ENCODE results near the gene UBALD1.

The UBALD1 gene

GRCh38 chr16:4646773-4647643 is 32.3 kb upstream of the UBALD1 start:
- no peak for TF ChIP-seq POLR2AphosphoS5 (IDR thresholded peaks at IDR 0.05; ENCODE audit: low read depth, low read length)
- no peak for TF ChIP-seq SIN3A (IDR thresholded peaks at IDR 0.05; ENCODE audit: borderline replicate concordance, insufficient read depth, low read length)
- no peak for TF ChIP-seq REST (IDR thresholded peaks at IDR 0.05; ENCODE audit: insufficient read depth in 1 of 2, low read depth in 2 of 2, low read length in 2 of 2)
- no peak for TF ChIP-seq TAF1 (IDR thresholded peaks at IDR 0.05; ENCODE audit: borderline replicate concordance, insufficient read depth, low read length)
- no peak for TF ChIP-seq FOXP2 (optimal IDR thresholded peaks at IDR 0.05; ENCODE audit: borderline replicate concordance, extremely low read depth, extremely low read length, insufficient read depth)

GRCh38 chr16:4641895-4642294 is 27.2 kb upstream of the UBALD1 start:
- TF ChIP-seq SIN3A (IDR thresholded peaks at IDR 0.05; ENCODE audit: borderline replicate concordance, insufficient read depth, low read length), result no peak
- no peak for TF ChIP-seq FOXP2 (optimal IDR thresholded peaks at IDR 0.05; ENCODE audit: borderline replicate concordance, extremely low read depth, extremely low read length, insufficient read depth)
- TF ChIP-seq POLR2AphosphoS5 (IDR thresholded peaks at IDR 0.05; ENCODE audit: low read depth, low read length), result no peak
- TF ChIP-seq REST (IDR thresholded peaks at IDR 0.05; ENCODE audit: insufficient read depth in 1 of 2, low read depth in 2 of 2, low read length in 2 of 2), result no peak
- no peak for TF ChIP-seq TAF1 (IDR thresholded peaks at IDR 0.05; ENCODE audit: borderline replicate concordance, insufficient read depth, low read length)

GRCh38 chr16:4641306-4641687 is 26.6 kb upstream of the UBALD1 start:
- no peak for TF ChIP-seq FOXP2 (optimal IDR thresholded peaks at IDR 0.05; ENCODE audit: borderline replicate concordance, extremely low read depth, extremely low read length, insufficient read depth)
- no peak for TF ChIP-seq TAF1 (IDR thresholded peaks at IDR 0.05; ENCODE audit: borderline replicate concordance, insufficient read depth, low read length)
- no peak for TF ChIP-seq POLR2AphosphoS5 (IDR thresholded peaks at IDR 0.05; ENCODE audit: low read depth, low read length)
- no peak for TF ChIP-seq REST (IDR thresholded peaks at IDR 0.05; ENCODE audit: insufficient read depth in 1 of 2, low read depth in 2 of 2, low read length in 2 of 2)
- TF ChIP-seq SIN3A (IDR thresholded peaks at IDR 0.05; ENCODE audit: borderline replicate concordance, insufficient read depth, low read length), result no peak

GRCh38 chr16:4640572-4641305 is 26.1 kb upstream of the UBALD1 start:
- TF ChIP-seq TAF1 (IDR thresholded peaks at IDR 0.05; ENCODE audit: borderline replicate concordance, insufficient read depth, low read length), result no peak
- no peak for TF ChIP-seq POLR2AphosphoS5 (IDR thresholded peaks at IDR 0.05; ENCODE audit: low read depth, low read length)
- no peak for TF ChIP-seq FOXP2 (optimal IDR thresholded peaks at IDR 0.05; ENCODE audit: borderline replicate concordance, extremely low read depth, extremely low read length, insufficient read depth)
- no peak for TF ChIP-seq REST (IDR thresholded peaks at IDR 0.05; ENCODE audit: insufficient read depth in 1 of 2, low read depth in 2 of 2, low read length in 2 of 2)
- no peak for TF ChIP-seq SIN3A (IDR thresholded peaks at IDR 0.05; ENCODE audit: borderline replicate concordance, insufficient read depth, low read length)

Data from PFSK-1 (cell line).